SH-SY5Y (cell line): ENCODE data around the gene GEMIN7.

ENCODE experiments used
- GATA2 ChIP-seq: IDR thresholded peaks from 2 replicates; pipeline ENCODE4 v1.6.1; 2011; ENCODE audit warnings: mild to moderate bottlenecking, low read depth, low read length
- GATA3 ChIP-seq: IDR thresholded peaks from 2 replicates; pipeline ENCODE4 v1.6.1; 2011; ENCODE audit warnings: low read depth, mild to moderate bottlenecking, low read length, moderate library complexity

The GEMIN7 gene

GRCh38 chr19:45101806-45102205 lies 22.7 kb downstream of the GEMIN7 start:
- TF ChIP-seq GATA3, result no peak
- no peak for TF ChIP-seq GATA2

- no peak for TF ChIP-seq GATA3
- TF ChIP-seq GATA2, result no peak
Measured at GRCh38 chr19:45102481-45102880, 23.4 kb downstream of the GEMIN7 start.

- TF ChIP-seq GATA2 (no peak), GATA3 (no peak)
Measured at GRCh38 chr19:45103156-45103507, 24.1 kb downstream of the GEMIN7 start.

GRCh38 chr19:45103508-45104319 lies 24.7 kb downstream of the GEMIN7 start:
- no peak for TF ChIP-seq GATA2
- no peak for TF ChIP-seq GATA3

GRCh38 chr19:45104658-45105349 lies 25.7 kb downstream of the GEMIN7 start:
- TF ChIP-seq GATA2 (no peak), GATA3 (no peak)

- no peak for TF ChIP-seq GATA2
- TF ChIP-seq GATA3, result no peak
Measured at GRCh38 chr19:45107621-45108150, 28.6 kb downstream of the GEMIN7 start.

- TF ChIP-seq GATA3 (no peak), GATA2 (no peak)
Measured at GRCh38 chr19:45110851-45111266, 31.8 kb downstream of the GEMIN7 start.

GRCh38 chr19:45112111-45112827 lies 33.2 kb downstream of the GEMIN7 start:
- TF ChIP-seq GATA3 (no peak), GATA2 (no peak)

GRCh38 chr19:45113628-45114027 lies 34.6 kb downstream of the GEMIN7 start:
- no peak for TF ChIP-seq GATA3
- TF ChIP-seq GATA2, result no peak

GRCh38 chr19:45114116-45114515 lies 35.1 kb downstream of the GEMIN7 start:
- TF ChIP-seq GATA3 (no peak), GATA2 (no peak)

- TF ChIP-seq GATA3 (no peak), GATA2 (no peak)
Measured at GRCh38 chr19:45115809-45116615, 37.0 kb downstream of the GEMIN7 start.

- TF ChIP-seq GATA2 (no peak), GATA3 (no peak)
Measured at GRCh38 chr19:45117167-45117594, 38.1 kb downstream of the GEMIN7 start.

- TF ChIP-seq GATA2, result no peak
- no peak for TF ChIP-seq GATA3
Measured at GRCh38 chr19:45117671-45118070, 38.6 kb downstream of the GEMIN7 start.

GRCh38 chr19:45118106-45118505 lies 39.0 kb downstream of the GEMIN7 start:
- no peak for TF ChIP-seq GATA3
- no peak for TF ChIP-seq GATA2
